ENCODE results near the gene CCDC7.
"Not testable (repeated sequence)": the region's sequence is repeated elsewhere in the genome, so short reads cannot be mapped to it uniquely, and the experiment has no call there.

The CCDC7 gene

GRCh38 chr10:32471232-32471631, 25.3 kb downstream of the CCDC7 start:
- H3K36me3 ChIP-seq, result no peaks in the 10 kb centered on the region
- no peak for DNase-seq
- TF ChIP-seq CTCF (IDR thresholded peaks at IDR 0.05; ENCODE audit: low read depth, low read length), result no peak
- no peaks in the 10 kb centered on the region for H3K9me3 ChIP-seq
- no peak overlapping the region for H3K4me3 ChIP-seq (ENCODE audit: low read depth, low read length)
- no peaks in the 10 kb centered on the region for H3K4me1 ChIP-seq
- no peaks in the 10 kb centered on the region for H3K27me3 ChIP-seq

GRCh38 chr10:32477499-32477898, 31.6 kb downstream of the CCDC7 start:
- Histone ChIP-seq H3K27me3 (no peaks in the 10 kb centered on the region), H3K4me3 (ENCODE audit: low read depth, low read length) (no peak overlapping the region)
- no peak for TF ChIP-seq CTCF (IDR thresholded peaks at IDR 0.05; ENCODE audit: low read depth, low read length)

GRCh38 chr10:32481606-32482005, 35.7 kb downstream of the CCDC7 start:
- Histone ChIP-seq H3K4me1 (no peaks in the 10 kb centered on the region), H3K4me3 (ENCODE audit: low read depth, low read length) (no peak overlapping the region), H3K9me3 (no peaks in the 10 kb centered on the region), H3K36me3 (no peaks in the 10 kb centered on the region), H3K27me3 (no peaks in the 10 kb centered on the region)
- no peak for DNase-seq
- TF ChIP-seq CTCF (IDR thresholded peaks at IDR 0.05; ENCODE audit: low read depth, low read length), result no peak

More at GRCh38 chr10:32477499-32477898, 31.6 kb downstream of the CCDC7 start:
- no peaks in the 10 kb centered on the region for H3K4me1 ChIP-seq
- no peaks in the 10 kb centered on the region for H3K9me3 ChIP-seq
- no peak for DNase-seq
- H3K36me3 ChIP-seq, result no peaks in the 10 kb centered on the region

GRCh38 chr10:32483019-32483502, 37.1 kb downstream of the CCDC7 start:
- not testable (repeated sequence) for H3K4me3 ChIP-seq (ENCODE audit: low read depth, low read length); H3K9me3 ChIP-seq; DNase-seq; H3K27me3 ChIP-seq; H3K4me1 ChIP-seq; H3K36me3 ChIP-seq

GRCh38 chr10:32488038-32488437, 42.1 kb downstream of the CCDC7 start:
- not testable (repeated sequence) for H3K9me3 ChIP-seq; H3K27me3 ChIP-seq; DNase-seq; H3K36me3 ChIP-seq; H3K4me3 ChIP-seq (ENCODE audit: low read depth, low read length); H3K4me1 ChIP-seq

- Histone ChIP-seq H3K4me3 (ENCODE audit: low read depth, low read length) (no peak overlapping the region), H3K9me3 (no peaks in the 10 kb centered on the region), H3K4me1 (no peaks in the 10 kb centered on the region), H3K27me3 (no peaks in the 10 kb centered on the region), H3K36me3 (no peaks in the 10 kb centered on the region)
- DNase-seq, result no peak
- no peak for TF ChIP-seq CTCF (IDR thresholded peaks at IDR 0.05; ENCODE audit: low read depth, low read length)
Observed at GRCh38 chr10:32489158-32489557, 43.2 kb downstream of the CCDC7 start.

- no peaks in the 10 kb centered on the region for H3K36me3 ChIP-seq
- no peaks in the 10 kb centered on the region for H3K27me3 ChIP-seq
- DNase-seq, result no peak
- H3K9me3 ChIP-seq, result no peaks in the 10 kb centered on the region
- H3K4me1 ChIP-seq, result no peaks in the 10 kb centered on the region
- no peak for TF ChIP-seq CTCF (IDR thresholded peaks at IDR 0.05; ENCODE audit: low read depth, low read length)
- no peak overlapping the region for H3K4me3 ChIP-seq (ENCODE audit: low read depth, low read length)
Observed at GRCh38 chr10:32489901-32490300, 44.0 kb downstream of the CCDC7 start.

GRCh38 chr10:32494562-32494961, 48.6 kb downstream of the CCDC7 start:
- not testable (repeated sequence) for H3K36me3 ChIP-seq; H3K27me3 ChIP-seq; DNase-seq; H3K9me3 ChIP-seq; H3K4me3 ChIP-seq (ENCODE audit: low read depth, low read length); H3K4me1 ChIP-seq

- not testable (repeated sequence) for H3K27me3 ChIP-seq; H3K9me3 ChIP-seq; H3K4me1 ChIP-seq; H3K36me3 ChIP-seq; DNase-seq; H3K4me3 ChIP-seq (ENCODE audit: low read depth, low read length)
Observed at GRCh38 chr10:32500136-32500535, 54.2 kb downstream of the CCDC7 start.

Measured in BE2C (cell line).